Caco-2 (cell line): ENCODE measurements around the gene TEX19. TPM values are rescaled to one million over a fixed set of nuclear protein-coding genes. Genes with fewer than 3 reads are reported as not detected.
A peak's percentile ranks its signal among the peaks of the same experiment; 100 is the strongest.

Experiments used
- BruUV-seq: library from RNA; stranded (reverse); fragments of 400-500 nt; replicated peaks from 2 replicates; lab custom pipeline; 2021; lab: Mats Ljungman, UMichigan
- CTCF ChIA-PET: fragments of 300-600 bp; sonication (Branson Sonifier 250); formaldehyde crosslinking; loops from one replicate; lab custom pipeline; 2022; ENCODE audit warnings: antibody characterized with exemption; lab: Charles Lee
- POLR2A ChIA-PET: fragments of 300-600 bp; sonication (Branson Sonifier 250); formaldehyde crosslinking; loops from one replicate; lab custom pipeline; 2022; ENCODE audit warnings: antibody characterized with exemption; lab: Charles Lee
- DNase-seq, 2 experiments: peaks; one replicate each; pipeline versions ENCODE4 v3.0.0 to v3.0.0-alpha.2; 2020 to 2022
- H3K27me3 ChIP-seq: replicated peaks from 2 replicates; pipeline ENCODE4 v1.6.0; 2011; ENCODE audit warnings: low read length; ENCODE audit not compliant: control insufficient read depth, insufficient read depth
- H3K36me3 ChIP-seq: 2 replicates; pipeline ENCODE4 v1.5.1; 2011; ENCODE audit warnings: low read length; ENCODE audit not compliant: control insufficient read depth, insufficient read depth
- H3K4me1 ChIP-seq: fragments of 250-450 bp; sonication (Bioruptor Pico); 2 replicates; pipeline ENCODE4 v1.5.1; 2020; ENCODE audit warnings: mild to moderate bottlenecking
- H3K4me3 ChIP-seq: 2 replicates; pipeline ENCODE4 v1.5.1; 2011; ENCODE audit warnings: low read depth, mild to moderate bottlenecking, control low read depth, low read length
- H3K9me3 ChIP-seq: fragments of 250-450 bp; sonication (Bioruptor Pico); 2 replicates; pipeline ENCODE4 v1.5.1; 2020; ENCODE audit warnings: mild to moderate bottlenecking, moderate library complexity
- H3K27ac Mint-ChIP-seq: one replicate; pipeline ENCODE4 v1.8.0; 2022; ENCODE audit warnings: mixed read lengths; ENCODE audit not compliant: unreplicated experiment
- H3K27me3 Mint-ChIP-seq: one replicate; pipeline ENCODE4 v1.8.0; 2022; ENCODE audit warnings: mixed read lengths; ENCODE audit not compliant: insufficient read depth, unreplicated experiment
- H3K36me3 Mint-ChIP-seq: one replicate; pipeline ENCODE4 v1.8.0; 2022; ENCODE audit warnings: mild to moderate bottlenecking, mixed read lengths; ENCODE audit not compliant: insufficient read depth, unreplicated experiment
- H3K4me1 Mint-ChIP-seq: one replicate; pipeline ENCODE4 v1.8.0; 2022; ENCODE audit warnings: low read depth, mixed read lengths; ENCODE audit not compliant: unreplicated experiment
- H3K4me3 Mint-ChIP-seq: one replicate; pipeline ENCODE4 v1.8.0; 2022; ENCODE audit warnings: mild to moderate bottlenecking, moderate library complexity, mixed read lengths; ENCODE audit not compliant: unreplicated experiment
- H3K9me3 Mint-ChIP-seq: one replicate; pipeline ENCODE4 v1.8.0; 2022; ENCODE audit warnings: mixed read lengths; ENCODE audit not compliant: unreplicated experiment
- intact Hi-C: fragments of 100-400 bp; cut with micrococcal nuclease; formaldehyde crosslinking; loops from one replicate; pipeline ENCODE4 v1.10.0; 2022; ENCODE audit not compliant: unreplicated experiment
- total RNA-seq: library from RNA; stranded (reverse); gene quantifications from 2 replicates; pipeline ENCODE4 v1.2.3, GENCODE V29; 2022
- TF ChIP-seq, protein P1 (sequence below), 2 experiments: fragments of 200-600 bp in 1 of 2; IDR thresholded peaks; 1 replicate in 1 of 2; 2 replicates in 1 of 2; pipeline versions ENCODE4 v1.5.1 to v1.8.0; 2011 to 2022; ENCODE audit warnings: antibody characterized with exemption in 1 of 2, control low read depth in 1 of 2, inconsistent platforms in 1 of 2, low read depth in 1 of 2, low read length in 1 of 2, mild to moderate bottlenecking in 1 of 2, moderate library complexity in 1 of 2; ENCODE audit not compliant: insufficient read depth in 1 of 2, severe bottlenecking in 1 of 2, unreplicated experiment in 1 of 2

Gene TEX19
- total RNA-seq, 1 experiment from 2014 or later = 4.2 TPM

DNA sequence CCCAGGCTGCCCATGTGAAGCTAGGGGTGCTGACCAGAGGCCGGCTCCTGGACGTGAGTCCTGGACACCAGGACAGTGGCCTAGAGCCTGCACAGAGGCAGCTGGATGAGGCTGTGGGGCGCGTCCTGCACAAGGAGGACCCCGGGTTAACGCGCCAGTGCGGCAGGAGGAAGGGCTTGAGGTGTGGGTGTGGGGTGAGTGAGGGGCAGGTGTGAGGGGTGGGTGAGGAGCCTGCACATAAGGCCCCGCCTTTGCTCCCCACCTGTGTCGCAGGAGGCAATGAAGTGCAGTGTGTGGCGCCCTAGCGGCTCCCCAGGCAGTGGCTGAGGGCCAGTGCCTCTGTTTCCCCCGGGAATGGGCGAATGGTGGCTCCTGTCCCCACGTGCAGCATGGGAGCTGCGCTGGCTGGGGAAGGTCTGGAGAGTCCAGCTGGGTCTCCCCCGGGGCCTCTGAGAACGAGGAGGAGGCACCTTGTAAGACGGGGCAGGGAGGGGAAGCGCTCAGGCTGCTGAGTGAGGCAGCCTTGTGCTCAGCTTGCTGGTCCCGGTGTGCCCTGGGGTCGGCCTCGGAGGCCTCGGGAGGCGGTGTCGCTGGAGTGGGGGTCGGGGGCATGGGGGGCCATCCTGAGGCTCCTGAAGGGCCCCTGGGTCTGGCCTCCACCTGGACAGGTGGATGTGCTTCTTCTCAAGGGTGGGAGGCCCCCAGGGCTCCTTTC, 44.9 kb upstream of the TEX19 start:
- Histone ChIP-seq H3K4me1 (peaks cover 13% of the 10 kb centered on the region), H3K27me3 (no peaks in the 10 kb centered on the region), H3K9me3 (no peaks in the 10 kb centered on the region), H3K36me3 (no peaks in the 10 kb centered on the region), H3K4me3 (no peak overlapping the region)
- POLR2A ChIA-PET = no interaction called here
- BruUV-seq = no TSS peak
- H3K4me3 Mint-ChIP-seq = no peak overlapping the region
- TF ChIP-seq, protein P1, sequence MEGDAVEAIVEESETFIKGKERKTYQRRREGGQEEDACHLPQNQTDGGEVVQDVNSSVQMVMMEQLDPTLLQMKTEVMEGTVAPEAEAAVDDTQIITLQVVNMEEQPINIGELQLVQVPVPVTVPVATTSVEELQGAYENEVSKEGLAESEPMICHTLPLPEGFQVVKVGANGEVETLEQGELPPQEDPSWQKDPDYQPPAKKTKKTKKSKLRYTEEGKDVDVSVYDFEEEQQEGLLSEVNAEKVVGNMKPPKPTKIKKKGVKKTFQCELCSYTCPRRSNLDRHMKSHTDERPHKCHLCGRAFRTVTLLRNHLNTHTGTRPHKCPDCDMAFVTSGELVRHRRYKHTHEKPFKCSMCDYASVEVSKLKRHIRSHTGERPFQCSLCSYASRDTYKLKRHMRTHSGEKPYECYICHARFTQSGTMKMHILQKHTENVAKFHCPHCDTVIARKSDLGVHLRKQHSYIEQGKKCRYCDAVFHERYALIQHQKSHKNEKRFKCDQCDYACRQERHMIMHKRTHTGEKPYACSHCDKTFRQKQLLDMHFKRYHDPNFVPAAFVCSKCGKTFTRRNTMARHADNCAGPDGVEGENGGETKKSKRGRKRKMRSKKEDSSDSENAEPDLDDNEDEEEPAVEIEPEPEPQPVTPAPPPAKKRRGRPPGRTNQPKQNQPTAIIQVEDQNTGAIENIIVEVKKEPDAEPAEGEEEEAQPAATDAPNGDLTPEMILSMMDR (IDR thresholded peaks at IDR 0.05; ENCODE audit: insufficient read depth in 1 of 2, low read depth in 1 of 2, low read length in 1 of 2, severe bottlenecking in 1 of 2, unreplicated experiment in 1 of 2) = no peak
- CTCF ChIA-PET = no interaction called here
- H3K27me3 Mint-ChIP-seq = no peaks in the 10 kb centered on the region
- H3K27ac Mint-ChIP-seq = peak overlapping the region; percentile 30
- H3K4me1 Mint-ChIP-seq = peaks cover 7% of the 10 kb centered on the region
- no peak for DNase-seq
- intact Hi-C loops = no loop called here
- H3K9me3 Mint-ChIP-seq = no peaks in the 10 kb centered on the region
- H3K36me3 Mint-ChIP-seq = no peaks in the 10 kb centered on the region

DNA sequence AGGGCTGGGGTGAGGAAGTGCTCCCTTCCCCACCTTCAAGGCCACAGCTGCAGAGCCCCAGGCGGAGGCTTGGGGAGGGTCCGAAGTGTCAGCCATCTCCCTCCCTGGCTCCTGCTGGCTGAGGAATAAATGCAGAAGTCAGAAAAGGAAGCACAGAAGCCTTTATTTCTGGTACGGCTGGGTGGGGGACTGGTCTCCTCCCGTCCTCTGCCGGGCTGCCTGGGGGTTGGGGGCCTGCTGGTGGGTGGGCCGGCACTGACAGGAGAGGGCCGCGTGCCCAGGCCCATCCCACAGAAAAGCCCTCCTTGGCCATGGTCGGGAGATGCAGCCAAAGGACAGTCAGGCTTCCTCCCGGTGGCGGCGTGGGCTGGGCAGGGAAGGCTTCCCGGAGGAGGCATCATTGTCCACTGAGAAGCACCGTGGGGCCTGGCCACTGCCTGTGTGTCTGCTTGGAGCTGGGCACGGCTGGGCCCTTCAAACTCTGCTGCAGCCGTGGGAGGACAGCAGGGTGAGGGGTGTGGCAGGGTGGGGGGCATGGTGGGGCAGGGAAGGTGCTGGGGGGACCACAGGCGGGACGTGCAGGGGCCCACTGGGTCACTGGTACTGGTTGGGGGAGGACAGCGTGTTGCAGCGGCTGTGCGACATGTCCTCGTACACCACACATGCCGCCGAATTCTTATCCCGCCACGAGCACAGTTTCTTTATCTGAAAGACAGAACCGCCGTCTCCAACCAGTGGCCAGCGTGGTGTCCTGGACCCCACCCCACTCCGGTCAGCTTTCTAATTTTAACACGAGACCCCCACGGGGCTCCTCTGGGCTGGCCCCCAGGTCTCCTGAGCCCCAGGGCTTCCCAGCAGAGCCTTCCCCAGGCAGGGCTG, 44.1 kb upstream of the TEX19 start:
- H3K4me1 ChIP-seq = peaks cover 8% of the 10 kb centered on the region
- ChIA-PET CTCF (no interaction called here), POLR2A (no interaction called here)
- intact Hi-C loops = no loop called here
- H3K9me3 ChIP-seq = no peaks in the 10 kb centered on the region
- peaks cover 4% of the 10 kb centered on the region for H3K4me1 Mint-ChIP-seq
- H3K4me3 Mint-ChIP-seq = no peak overlapping the region
- BruUV-seq = no TSS peak
- no peaks in the 10 kb centered on the region for H3K36me3 Mint-ChIP-seq
- no peaks in the 10 kb centered on the region for H3K9me3 Mint-ChIP-seq
- no peaks in the 10 kb centered on the region for H3K27me3 ChIP-seq
- DNase-seq = no peak
- TF ChIP-seq, protein P1 (IDR thresholded peaks at IDR 0.05; ENCODE audit: insufficient read depth in 1 of 2, low read depth in 1 of 2, low read length in 1 of 2, severe bottlenecking in 1 of 2, unreplicated experiment in 1 of 2) = no peak
- H3K27ac Mint-ChIP-seq = no peak overlapping the region
- no peaks in the 10 kb centered on the region for H3K36me3 ChIP-seq
- H3K4me3 ChIP-seq = no peak overlapping the region
- no peaks in the 10 kb centered on the region for H3K27me3 Mint-ChIP-seq

DNA sequence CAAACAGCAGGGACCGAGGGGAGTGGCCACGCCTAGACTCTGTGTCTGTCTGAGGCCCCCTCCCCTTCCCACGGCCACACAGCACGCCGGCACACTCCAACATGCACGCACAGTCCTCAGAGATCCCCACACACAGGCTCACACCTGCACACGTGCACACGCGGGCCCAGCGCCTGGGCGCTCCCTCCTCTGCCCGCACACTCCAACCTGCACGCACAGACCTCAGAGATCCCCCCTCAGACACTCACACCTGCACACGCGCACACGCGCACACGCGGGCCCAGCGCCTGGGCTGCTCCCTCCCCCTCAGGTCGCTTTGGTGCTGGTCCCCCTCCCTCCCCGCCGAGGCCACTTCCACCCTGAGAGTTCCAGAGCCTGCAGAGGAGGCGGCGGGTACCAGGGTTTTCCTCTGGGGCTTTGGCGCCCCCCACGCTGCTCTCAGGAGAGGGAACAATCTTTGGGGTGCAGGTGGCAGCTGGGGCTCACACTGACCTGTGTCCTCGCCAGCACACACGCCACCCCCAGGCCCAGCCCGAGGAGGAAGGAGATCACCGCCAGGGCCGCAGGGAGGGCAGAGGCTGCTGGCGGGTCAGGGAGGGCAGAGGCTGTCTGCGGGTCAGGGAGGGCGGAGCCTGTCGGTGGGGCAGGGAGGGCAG, 43.2 kb upstream of the TEX19 start:
- no peaks in the 10 kb centered on the region for H3K9me3 Mint-ChIP-seq
- TF ChIP-seq, protein P1 (IDR thresholded peaks at IDR 0.05; ENCODE audit: insufficient read depth in 1 of 2, low read depth in 1 of 2, low read length in 1 of 2, severe bottlenecking in 1 of 2, unreplicated experiment in 1 of 2) = no peak
- no peak overlapping the region for H3K4me3 Mint-ChIP-seq
- H3K27me3 Mint-ChIP-seq = no peaks in the 10 kb centered on the region
- H3K4me3 ChIP-seq = no peak overlapping the region
- H3K4me1 Mint-ChIP-seq = no peaks in the 10 kb centered on the region
- ChIA-PET POLR2A (no interaction called here), CTCF (no interaction called here)
- H3K27ac Mint-ChIP-seq = no peak overlapping the region
- H3K27me3 ChIP-seq = no peaks in the 10 kb centered on the region
- peaks cover 6% of the 10 kb centered on the region; the same call in 1 of the 2 replicates for H3K4me1 ChIP-seq
- intact Hi-C loops = no loop called here
- H3K36me3 ChIP-seq = no peaks in the 10 kb centered on the region
- H3K36me3 Mint-ChIP-seq = no peaks in the 10 kb centered on the region
- no peak for DNase-seq
- BruUV-seq = no TSS peak
- no peaks in the 10 kb centered on the region for H3K9me3 ChIP-seq
